Mucosa of stomach (tissue), 1 donor: ENCODE data around the gene LRMDA.

Source experiments
- H3K27me3 ChIP-seq: one replicate; pipeline ENCODE4 v1.7.0; 2013; ENCODE audit warnings: mild to moderate bottlenecking, low read length; ENCODE audit not compliant: control insufficient read depth, insufficient read depth
- H3K36me3 ChIP-seq: one replicate; pipeline ENCODE4 v1.7.0; 2013; ENCODE audit warnings: low read length; ENCODE audit not compliant: control insufficient read depth, insufficient read depth
- H3K4me1 ChIP-seq: one replicate; pipeline ENCODE4 v1.7.0; 2013; ENCODE audit warnings: mild to moderate bottlenecking, low read length; ENCODE audit not compliant: control insufficient read depth, insufficient read depth
- H3K4me3 ChIP-seq: one replicate; pipeline ENCODE4 v1.7.0; 2013; ENCODE audit warnings: low read length
- H3K9ac ChIP-seq: one replicate; pipeline ENCODE4 v1.7.0; 2013; ENCODE audit warnings: mild to moderate bottlenecking, low read length, moderate library complexity
- H3K9me3 ChIP-seq: one replicate; pipeline ENCODE4 v1.7.0; 2013; ENCODE audit warnings: mild to moderate bottlenecking, low read length, moderate library complexity; ENCODE audit not compliant: control insufficient read depth
- donor health status: Pancreatic carcinoma.

LRMDA gene

DNA sequence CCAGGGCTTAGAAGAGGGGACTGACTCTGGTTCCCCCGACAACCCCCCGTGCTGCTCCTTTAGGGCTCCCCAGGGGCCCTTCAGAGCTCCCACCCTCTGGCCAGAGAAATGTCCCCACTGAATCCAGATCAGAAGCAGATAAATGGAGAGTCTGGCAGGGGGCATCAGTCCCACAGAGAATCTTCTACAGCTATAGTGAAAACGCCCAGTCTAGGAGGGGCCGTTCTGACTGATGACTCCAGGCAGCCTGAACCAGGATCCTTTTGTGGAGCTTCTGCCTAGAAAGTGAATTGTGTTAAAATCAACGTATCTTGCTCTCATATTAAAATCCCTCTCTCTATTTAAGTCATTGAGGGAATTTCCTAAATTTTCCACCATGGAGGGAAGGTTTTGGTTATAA is 471.4 kb downstream of the LRMDA start:
- H3K4me3 ChIP-seq, result no peak overlapping the region
- H3K27me3 ChIP-seq, result no peaks in the 10 kb centered on the region
- no peaks in the 10 kb centered on the region for H3K36me3 ChIP-seq
- H3K9ac ChIP-seq, result no peak overlapping the region
- H3K9me3 ChIP-seq, result no peaks in the 10 kb centered on the region
- no peaks in the 10 kb centered on the region for H3K4me1 ChIP-seq

DNA sequence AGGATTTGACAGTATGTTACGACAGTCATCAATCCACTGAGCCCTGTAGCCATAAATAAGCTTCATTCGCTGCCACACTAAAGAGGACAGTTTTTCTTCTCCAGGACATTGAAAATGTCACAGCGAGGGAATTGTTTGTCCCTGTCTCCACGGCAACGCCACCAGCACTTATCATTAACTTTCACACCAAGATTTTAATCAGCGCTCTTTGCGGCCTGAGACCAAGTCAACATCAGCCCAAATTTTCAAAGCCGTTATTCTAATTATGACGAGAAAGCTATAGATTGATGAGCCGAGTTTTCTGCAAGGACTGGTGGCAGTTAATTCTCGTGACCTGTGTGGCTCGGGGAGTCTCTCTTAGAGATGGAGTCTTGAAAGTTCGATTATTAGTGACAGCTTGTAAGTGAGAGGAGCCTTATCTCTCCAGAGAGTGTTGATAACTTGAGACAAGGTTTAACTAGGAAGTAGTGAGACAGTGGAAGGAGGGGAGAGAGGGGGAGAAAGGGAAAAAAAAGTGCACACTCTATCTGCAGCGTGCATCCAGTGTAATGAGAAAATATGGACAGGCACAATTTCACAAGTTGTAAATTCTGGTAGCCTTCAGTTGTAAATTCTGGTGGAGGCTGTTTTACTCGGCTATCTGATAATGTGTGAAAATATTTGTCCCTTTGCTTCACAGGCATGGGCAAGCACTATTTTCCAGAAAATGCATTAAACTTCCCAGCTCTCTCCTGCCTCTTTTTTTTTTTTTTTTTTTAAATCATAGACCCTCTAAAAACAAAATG is 473.3 kb downstream of the LRMDA start:
- H3K36me3 ChIP-seq, result no peaks in the 10 kb centered on the region
- H3K9ac ChIP-seq, result no peak overlapping the region
- no peak overlapping the region for H3K4me3 ChIP-seq
- no peaks in the 10 kb centered on the region for H3K4me1 ChIP-seq
- H3K27me3 ChIP-seq, result no peaks in the 10 kb centered on the region
- H3K9me3 ChIP-seq, result no peaks in the 10 kb centered on the region

DNA sequence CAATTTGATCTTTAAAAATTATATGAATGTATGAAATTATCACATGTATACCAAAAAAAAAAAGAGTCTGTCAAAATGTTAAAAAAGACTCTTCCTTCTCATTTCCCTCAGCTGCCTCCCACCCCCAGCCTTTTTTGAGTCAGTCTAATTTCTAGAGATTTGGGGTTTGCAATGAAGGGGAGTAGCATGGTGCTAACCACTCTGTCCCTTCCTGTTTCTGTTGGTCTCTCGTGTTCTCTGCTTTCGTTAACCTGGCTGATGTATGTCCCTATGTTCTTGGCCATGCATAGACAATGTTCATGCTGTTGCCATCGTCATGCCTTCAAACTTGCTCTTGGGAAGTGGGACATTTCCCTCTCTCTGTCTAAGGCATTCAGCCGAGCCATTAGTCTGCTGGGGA is 474.1 kb downstream of the LRMDA start:
- Histone ChIP-seq H3K27me3 (no peaks in the 10 kb centered on the region), H3K4me1 (no peaks in the 10 kb centered on the region), H3K36me3 (no peaks in the 10 kb centered on the region), H3K4me3 (no peak overlapping the region), H3K9me3 (no peaks in the 10 kb centered on the region), H3K9ac (no peak overlapping the region)

DNA sequence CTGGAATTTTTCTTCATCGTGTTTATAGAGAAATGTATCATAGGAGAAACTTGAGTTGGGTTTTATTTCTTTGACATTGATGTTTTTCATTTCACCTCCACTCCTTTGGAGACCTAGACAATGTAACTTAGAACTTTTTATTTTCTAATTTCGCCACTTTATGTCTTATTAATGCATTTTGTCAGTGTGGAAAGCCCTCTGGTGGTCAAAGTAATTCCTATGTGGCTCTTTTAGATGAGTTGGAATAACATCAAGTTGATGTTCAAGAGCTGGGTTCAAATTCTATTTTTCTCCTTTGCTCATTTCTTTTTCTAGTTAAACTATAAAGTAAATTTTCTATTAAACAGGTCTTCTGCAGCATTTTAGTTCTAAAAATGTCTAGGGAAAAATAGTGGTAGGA is 478.6 kb downstream of the LRMDA start:
- Histone ChIP-seq H3K9me3 (no peaks in the 10 kb centered on the region), H3K36me3 (no peaks in the 10 kb centered on the region), H3K4me3 (no peak overlapping the region), H3K9ac (no peak overlapping the region), H3K27me3 (no peaks in the 10 kb centered on the region), H3K4me1 (no peaks in the 10 kb centered on the region)

DNA sequence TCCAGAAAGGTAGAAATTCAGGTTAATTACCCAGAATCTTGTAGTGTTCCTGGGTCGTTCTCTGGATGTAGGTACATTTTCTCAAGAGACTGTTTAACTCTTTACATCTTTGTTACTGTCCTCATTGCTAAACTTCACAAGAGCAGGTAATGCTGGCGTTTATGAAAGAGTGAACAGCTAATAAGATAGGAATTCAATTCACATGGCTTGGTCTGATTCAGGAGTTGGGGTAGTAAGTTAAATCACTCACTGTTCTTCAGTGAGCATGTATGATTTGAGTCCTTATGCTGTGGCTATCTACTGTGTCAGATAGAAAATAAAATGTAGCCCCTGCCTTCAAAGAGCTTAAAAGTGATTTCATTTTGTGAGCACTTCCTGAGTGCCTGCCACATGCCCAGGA is 480.0 kb downstream of the LRMDA start:
- H3K4me1 ChIP-seq, result no peaks in the 10 kb centered on the region
- H3K36me3 ChIP-seq, result no peaks in the 10 kb centered on the region
- H3K27me3 ChIP-seq, result no peaks in the 10 kb centered on the region
- H3K4me3 ChIP-seq, result no peak overlapping the region
- H3K9me3 ChIP-seq, result no peaks in the 10 kb centered on the region
- H3K9ac ChIP-seq, result no peak overlapping the region

DNA sequence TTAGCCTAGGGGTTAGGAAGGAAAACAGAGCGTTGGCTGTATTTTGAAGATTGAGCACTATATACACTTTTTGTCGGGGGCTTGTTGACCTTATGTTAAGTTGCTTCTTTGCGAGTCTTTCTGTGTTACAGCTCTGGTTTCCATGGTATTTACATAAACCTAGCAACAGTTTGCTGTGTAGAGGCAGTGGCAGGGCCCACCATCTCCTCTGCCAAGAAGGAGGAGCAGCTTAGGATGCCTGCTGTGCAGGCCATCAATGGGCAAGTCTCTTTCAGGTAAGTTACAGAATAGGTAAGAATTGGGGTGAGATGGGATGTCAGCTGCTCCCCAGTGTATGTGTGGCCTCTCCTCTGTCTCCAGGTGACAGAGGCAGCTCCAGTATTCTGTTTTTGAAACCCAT is 485.5 kb downstream of the LRMDA start:
- Histone ChIP-seq H3K27me3 (no peaks in the 10 kb centered on the region), H3K9me3 (no peaks in the 10 kb centered on the region), H3K4me3 (no peak overlapping the region), H3K36me3 (no peaks in the 10 kb centered on the region), H3K4me1 (no peaks in the 10 kb centered on the region), H3K9ac (no peak overlapping the region)

DNA sequence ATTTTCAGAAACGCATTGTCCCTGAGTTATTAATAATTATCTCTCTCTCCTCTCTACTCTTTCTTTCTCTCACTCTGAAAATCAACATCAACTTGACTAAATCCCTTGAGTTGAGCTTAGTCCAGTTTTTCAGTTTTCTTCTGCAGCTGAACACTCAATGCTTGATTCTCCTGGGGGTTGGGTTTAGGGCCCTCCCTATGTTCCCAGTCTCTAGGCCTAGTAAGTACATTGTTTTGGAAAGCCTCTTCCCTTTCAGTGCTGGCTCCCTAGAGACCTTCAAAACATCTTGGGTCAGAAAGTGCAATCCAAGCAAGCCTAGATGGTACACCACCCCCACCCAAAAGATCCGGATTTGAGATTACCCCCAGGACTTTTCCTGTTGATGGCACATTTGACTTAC is 488.5 kb downstream of the LRMDA start:
- Histone ChIP-seq H3K36me3 (no peaks in the 10 kb centered on the region), H3K4me1 (no peaks in the 10 kb centered on the region)

DNA sequence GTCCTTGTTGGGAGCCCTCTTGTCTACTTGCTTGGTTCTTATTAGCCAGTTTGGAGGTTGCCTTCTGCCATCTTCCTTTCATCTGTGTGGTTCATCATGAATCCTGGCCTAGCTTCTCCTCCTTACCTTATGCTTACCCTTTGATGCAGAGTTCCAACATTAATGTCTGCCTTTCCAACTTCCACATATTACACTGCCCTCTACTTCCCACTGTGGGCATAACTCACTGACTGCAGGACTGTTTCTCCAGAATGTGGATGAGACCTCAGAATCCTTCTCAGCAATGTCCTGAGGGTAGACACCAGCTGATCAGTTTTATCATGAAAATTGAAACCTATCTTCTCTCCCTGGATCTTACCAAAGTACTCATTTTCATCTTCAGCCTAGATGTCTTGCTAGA is 491.0 kb downstream of the LRMDA start:
- Histone ChIP-seq H3K9ac (no peak overlapping the region), H3K9me3 (no peaks in the 10 kb centered on the region), H3K27me3 (no peaks in the 10 kb centered on the region), H3K4me1 (no peaks in the 10 kb centered on the region), H3K36me3 (no peaks in the 10 kb centered on the region), H3K4me3 (no peak overlapping the region)

More for the DNA sequence above, 488.5 kb downstream of the LRMDA start:
- Histone ChIP-seq H3K9ac (no peak overlapping the region), H3K9me3 (no peaks in the 10 kb centered on the region), H3K4me3 (no peak overlapping the region), H3K27me3 (no peaks in the 10 kb centered on the region)

DNA sequence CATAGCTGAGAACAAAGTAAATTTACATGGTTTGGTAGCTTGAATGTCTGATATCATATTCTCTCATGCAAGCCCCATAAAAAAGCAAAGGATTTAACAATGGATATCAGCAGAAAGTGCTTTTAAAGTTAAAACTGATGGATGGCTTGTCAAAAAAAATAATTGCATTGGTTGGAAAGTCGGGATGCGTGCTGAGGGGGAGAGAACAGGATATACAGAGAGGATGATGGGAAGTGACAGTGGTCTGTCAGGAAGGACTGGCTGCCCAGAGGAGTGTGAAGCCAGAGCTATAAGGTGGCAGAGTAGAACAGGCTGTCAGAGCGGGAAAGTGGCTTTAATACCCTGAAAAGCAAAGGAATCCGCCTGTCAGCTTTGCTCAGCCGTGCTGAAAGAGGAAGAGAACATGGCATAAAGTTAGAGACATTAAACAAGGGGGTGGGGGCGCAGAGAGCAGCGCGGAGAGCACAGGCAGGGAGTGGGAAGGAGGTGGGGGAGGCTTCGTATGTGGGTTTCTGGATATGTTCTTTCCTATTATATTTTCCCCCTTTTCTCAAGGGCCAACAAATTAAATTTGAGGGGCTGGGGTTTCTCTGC is 493.0 kb downstream of the LRMDA start:
- no peaks in the 10 kb centered on the region for H3K27me3 ChIP-seq
- H3K9ac ChIP-seq, result no peak overlapping the region
- H3K4me1 ChIP-seq, result no peaks in the 10 kb centered on the region
- no peaks in the 10 kb centered on the region for H3K9me3 ChIP-seq
- H3K4me3 ChIP-seq, result no peak overlapping the region
- no peaks in the 10 kb centered on the region for H3K36me3 ChIP-seq

DNA sequence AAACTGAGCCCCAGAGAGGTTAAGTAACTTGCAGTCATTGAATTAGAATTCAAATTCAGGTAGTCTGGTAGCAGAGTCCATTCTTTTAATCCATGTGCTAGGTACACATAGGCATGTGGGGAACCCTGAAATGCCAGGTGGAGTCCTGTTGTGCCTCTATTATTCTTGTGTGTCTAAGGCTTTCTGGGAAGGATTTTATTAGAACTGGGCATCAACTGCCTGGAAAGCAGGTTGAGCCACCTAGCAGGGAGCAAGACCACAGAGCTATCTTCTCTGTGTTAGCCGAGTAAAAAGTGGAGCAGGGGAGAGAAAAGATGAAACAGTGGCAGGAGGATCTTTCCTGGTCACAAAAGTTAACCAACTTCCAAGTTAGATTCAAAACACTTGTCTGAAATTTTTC is 494.6 kb downstream of the LRMDA start:
- H3K9me3 ChIP-seq, result no peaks in the 10 kb centered on the region
- H3K27me3 ChIP-seq, result no peaks in the 10 kb centered on the region
- no peaks in the 10 kb centered on the region for H3K4me1 ChIP-seq
- no peak overlapping the region for H3K9ac ChIP-seq
- H3K4me3 ChIP-seq, result no peak overlapping the region
- H3K36me3 ChIP-seq, result no peaks in the 10 kb centered on the region

DNA sequence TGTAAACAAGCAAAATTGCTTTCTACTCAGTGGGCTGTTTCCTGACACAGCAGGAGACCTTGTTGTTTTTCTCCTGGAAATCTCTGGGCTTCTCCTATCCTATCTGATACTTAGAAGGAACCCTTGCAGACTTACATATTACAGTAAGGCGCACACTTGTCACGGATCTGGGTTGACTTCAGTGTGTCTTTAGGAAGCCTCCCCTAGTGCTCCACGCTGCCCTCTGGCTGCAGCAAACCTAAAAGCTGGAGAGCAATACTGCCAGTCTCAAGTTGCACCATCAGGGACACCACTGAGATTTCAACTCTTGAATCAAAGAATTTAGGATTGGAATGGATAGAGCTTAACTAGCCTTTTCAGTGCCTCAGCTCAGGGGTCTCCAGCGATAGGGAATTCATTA is 495.3 kb downstream of the LRMDA start:
- Histone ChIP-seq H3K4me3 (no peak overlapping the region), H3K9me3 (no peaks in the 10 kb centered on the region), H3K36me3 (no peaks in the 10 kb centered on the region), H3K27me3 (no peaks in the 10 kb centered on the region), H3K4me1 (no peaks in the 10 kb centered on the region), H3K9ac (no peak overlapping the region)

DNA sequence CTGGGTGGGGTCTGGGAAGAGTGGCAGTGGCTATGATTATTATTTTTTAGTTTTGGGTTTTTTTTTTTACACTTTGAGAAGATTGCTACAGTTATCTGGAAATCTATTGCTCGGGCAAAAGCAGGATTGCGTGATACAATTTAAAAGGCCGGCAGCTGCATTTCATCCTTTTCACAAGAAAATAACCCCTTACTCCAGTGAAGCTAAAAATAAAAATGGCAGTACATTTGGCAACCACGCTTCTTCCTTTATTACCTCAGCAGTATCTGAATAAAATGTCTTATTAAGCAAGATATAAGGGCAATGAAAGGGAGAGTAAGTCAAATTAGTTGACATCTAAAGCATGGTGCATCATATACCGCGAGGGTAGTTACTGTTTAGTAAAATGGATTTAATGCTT is 496.8 kb downstream of the LRMDA start:
- Histone ChIP-seq H3K9me3 (no peaks in the 10 kb centered on the region), H3K27me3 (no peaks in the 10 kb centered on the region), H3K4me3 (no peak overlapping the region), H3K9ac (no peak overlapping the region), H3K4me1 (no peaks in the 10 kb centered on the region), H3K36me3 (no peaks in the 10 kb centered on the region)
